ENCODE results near the gene STIM1.

Gene STIM1

GRCh38 chr11:4041731-4042391, 186.4 kb downstream of the STIM1 start (continued):
- TF ChIP-seq ARNTL (CRISPR knock-in tag; IDR thresholded peaks at IDR 0.05; ENCODE audit: borderline replicate concordance, low read depth) (no peak), TCF4 (CRISPR knock-in tag; IDR thresholded peaks at IDR 0.05; ENCODE audit: borderline replicate concordance) (no peak), SNAI2 (CRISPR knock-in tag; IDR thresholded peaks at IDR 0.05) (no peak), PATZ1 (CRISPR knock-in tag; IDR thresholded peaks at IDR 0.05; ENCODE audit: borderline replicate concordance) (no peak), OSR1 (CRISPR knock-in tag; IDR thresholded peaks at IDR 0.05) (no peak), ISL1 (CRISPR knock-in tag; IDR thresholded peaks at IDR 0.05) (no peak), ZNF565 (CRISPR knock-in tag; conservative IDR thresholded peaks at IDR 0.05; ENCODE audit: low read depth) (no peak), BACH2 (CRISPR knock-in tag; IDR thresholded peaks at IDR 0.05; ENCODE audit: borderline replicate concordance) (no peak), CREB5 (CRISPR knock-in tag; IDR thresholded peaks at IDR 0.05; ENCODE audit: low read depth) (no peak)

DNA sequence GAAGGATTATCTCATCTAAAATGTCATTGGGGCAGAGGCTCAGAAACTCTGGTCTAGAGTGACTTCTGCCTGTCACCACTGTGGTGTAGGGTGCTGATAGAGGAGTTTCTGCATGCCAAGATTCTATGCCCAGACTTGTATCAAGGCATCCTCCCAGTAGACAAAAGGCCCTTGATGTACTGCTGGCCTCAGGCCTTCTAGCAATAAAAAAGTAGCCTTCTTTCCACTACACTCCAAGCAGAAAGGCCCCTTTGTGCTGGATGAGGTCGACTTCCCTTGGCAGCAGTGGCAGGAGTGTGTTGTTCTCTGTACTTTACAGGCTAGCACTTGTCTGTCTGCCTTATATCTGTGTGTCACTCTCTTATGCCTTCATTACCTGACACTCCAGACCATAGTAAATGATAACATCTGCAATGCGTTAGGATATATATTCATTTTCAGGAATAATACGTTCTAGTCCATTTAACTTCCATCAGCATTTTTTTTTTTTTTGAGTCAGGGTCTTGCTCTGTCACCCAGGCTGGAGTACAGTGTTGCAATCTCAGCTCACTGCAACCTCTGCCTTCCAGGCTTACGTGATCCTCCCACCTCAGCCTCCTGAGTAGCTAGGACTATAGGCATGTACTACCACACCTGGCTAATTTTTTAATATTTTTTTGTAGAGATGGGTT, 189.6 kb downstream of the STIM1 start:
- ATAC-seq = peak; percentile 74
- no peak for TF ChIP-seq ZC3H10 (CRISPR knock-in tag; IDR thresholded peaks at IDR 0.05)
- TF ChIP-seq, protein P1, sequence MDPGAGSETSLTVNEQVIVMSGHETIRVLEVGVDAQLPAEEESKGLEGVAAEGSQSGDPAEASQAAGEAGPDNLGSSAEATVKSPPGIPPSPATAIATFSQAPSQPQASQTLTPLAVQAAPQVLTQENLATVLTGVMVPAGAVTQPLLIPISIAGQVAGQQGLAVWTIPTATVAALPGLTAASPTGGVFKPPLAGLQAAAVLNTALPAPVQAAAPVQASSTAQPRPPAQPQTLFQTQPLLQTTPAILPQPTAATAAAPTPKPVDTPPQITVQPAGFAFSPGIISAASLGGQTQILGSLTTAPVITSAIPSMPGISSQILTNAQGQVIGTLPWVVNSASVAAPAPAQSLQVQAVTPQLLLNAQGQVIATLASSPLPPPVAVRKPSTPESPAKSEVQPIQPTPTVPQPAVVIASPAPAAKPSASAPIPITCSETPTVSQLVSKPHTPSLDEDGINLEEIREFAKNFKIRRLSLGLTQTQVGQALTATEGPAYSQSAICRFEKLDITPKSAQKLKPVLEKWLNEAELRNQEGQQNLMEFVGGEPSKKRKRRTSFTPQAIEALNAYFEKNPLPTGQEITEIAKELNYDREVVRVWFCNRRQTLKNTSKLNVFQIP (CRISPR knock-in tag; IDR thresholded peaks at IDR 0.05; ENCODE audit: borderline replicate concordance, low read depth) = no peak
- no peak for TF ChIP-seq CREB5 (CRISPR knock-in tag; IDR thresholded peaks at IDR 0.05; ENCODE audit: low read depth)
- no peak for TF ChIP-seq ARNTL (CRISPR knock-in tag; IDR thresholded peaks at IDR 0.05; ENCODE audit: borderline replicate concordance, low read depth)
- no peak for TF ChIP-seq SNAI2 (CRISPR knock-in tag; IDR thresholded peaks at IDR 0.05)
- TF ChIP-seq ZNF70 (CRISPR knock-in tag; IDR thresholded peaks at IDR 0.05) = no peak
- no peak for TF ChIP-seq ISL1 (CRISPR knock-in tag; IDR thresholded peaks at IDR 0.05)
- no peak for TF ChIP-seq ZNF565 (CRISPR knock-in tag; conservative IDR thresholded peaks at IDR 0.05; ENCODE audit: low read depth)
- no peak for TF ChIP-seq OSR1 (CRISPR knock-in tag; IDR thresholded peaks at IDR 0.05)
- TF ChIP-seq ZNF8 (CRISPR knock-in tag; IDR thresholded peaks at IDR 0.05) = no peak
- TF ChIP-seq, protein P2, sequence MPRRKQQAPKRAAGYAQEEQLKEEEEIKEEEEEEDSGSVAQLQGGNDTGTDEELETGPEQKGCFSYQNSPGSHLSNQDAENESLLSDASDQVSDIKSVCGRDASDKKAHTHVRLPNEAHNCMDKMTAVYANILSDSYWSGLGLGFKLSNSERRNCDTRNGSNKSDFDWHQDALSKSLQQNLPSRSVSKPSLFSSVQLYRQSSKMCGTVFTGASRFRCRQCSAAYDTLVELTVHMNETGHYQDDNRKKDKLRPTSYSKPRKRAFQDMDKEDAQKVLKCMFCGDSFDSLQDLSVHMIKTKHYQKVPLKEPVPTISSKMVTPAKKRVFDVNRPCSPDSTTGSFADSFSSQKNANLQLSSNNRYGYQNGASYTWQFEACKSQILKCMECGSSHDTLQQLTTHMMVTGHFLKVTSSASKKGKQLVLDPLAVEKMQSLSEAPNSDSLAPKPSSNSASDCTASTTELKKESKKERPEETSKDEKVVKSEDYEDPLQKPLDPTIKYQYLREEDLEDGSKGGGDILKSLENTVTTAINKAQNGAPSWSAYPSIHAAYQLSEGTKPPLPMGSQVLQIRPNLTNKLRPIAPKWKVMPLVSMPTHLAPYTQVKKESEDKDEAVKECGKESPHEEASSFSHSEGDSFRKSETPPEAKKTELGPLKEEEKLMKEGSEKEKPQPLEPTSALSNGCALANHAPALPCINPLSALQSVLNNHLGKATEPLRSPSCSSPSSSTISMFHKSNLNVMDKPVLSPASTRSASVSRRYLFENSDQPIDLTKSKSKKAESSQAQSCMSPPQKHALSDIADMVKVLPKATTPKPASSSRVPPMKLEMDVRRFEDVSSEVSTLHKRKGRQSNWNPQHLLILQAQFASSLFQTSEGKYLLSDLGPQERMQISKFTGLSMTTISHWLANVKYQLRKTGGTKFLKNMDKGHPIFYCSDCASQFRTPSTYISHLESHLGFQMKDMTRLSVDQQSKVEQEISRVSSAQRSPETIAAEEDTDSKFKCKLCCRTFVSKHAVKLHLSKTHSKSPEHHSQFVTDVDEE (CRISPR knock-in tag; IDR thresholded peaks at IDR 0.05) = no peak
- TF ChIP-seq ZFP30 (CRISPR knock-in tag; IDR thresholded peaks at IDR 0.05) = no peak
- no peak for TF ChIP-seq PATZ1 (CRISPR knock-in tag; IDR thresholded peaks at IDR 0.05; ENCODE audit: borderline replicate concordance)
- TF ChIP-seq ZFP3 (CRISPR knock-in tag; IDR thresholded peaks at IDR 0.05) = no peak
- no peak for TF ChIP-seq RARB (CRISPR knock-in tag; IDR thresholded peaks at IDR 0.05)
- no peak for TF ChIP-seq TCF4 (CRISPR knock-in tag; IDR thresholded peaks at IDR 0.05; ENCODE audit: borderline replicate concordance)
- TF ChIP-seq, protein P3, sequence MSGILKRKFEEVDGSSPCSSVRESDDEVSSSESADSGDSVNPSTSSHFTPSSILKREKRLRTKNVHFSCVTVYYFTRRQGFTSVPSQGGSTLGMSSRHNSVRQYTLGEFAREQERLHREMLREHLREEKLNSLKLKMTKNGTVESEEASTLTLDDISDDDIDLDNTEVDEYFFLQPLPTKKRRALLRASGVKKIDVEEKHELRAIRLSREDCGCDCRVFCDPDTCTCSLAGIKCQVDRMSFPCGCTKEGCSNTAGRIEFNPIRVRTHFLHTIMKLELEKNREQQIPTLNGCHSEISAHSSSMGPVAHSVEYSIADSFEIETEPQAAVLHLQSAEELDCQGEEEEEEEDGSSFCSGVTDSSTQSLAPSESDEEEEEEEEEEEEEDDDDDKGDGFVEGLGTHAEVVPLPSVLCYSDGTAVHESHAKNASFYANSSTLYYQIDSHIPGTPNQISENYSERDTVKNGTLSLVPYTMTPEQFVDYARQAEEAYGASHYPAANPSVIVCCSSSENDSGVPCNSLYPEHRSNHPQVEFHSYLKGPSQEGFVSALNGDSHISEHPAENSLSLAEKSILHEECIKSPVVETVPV (CRISPR knock-in tag; IDR thresholded peaks at IDR 0.05) = no peak
- TF ChIP-seq PPARA (CRISPR knock-in tag; IDR thresholded peaks at IDR 0.05; ENCODE audit: borderline replicate concordance) = no peak
- no peak for TF ChIP-seq BACH2 (CRISPR knock-in tag; IDR thresholded peaks at IDR 0.05; ENCODE audit: borderline replicate concordance)

Measured in SK-N-SH treated with all-trans-retinoic acid at 6 μM for 48 hours (cell line).